Activated naive CD8-positive, alpha-beta T cell treated with anti-CD3 and anti-CD28 coated beads, Interleukin-2, amount 10 ng/mL, durations not matched to agents 7 days and 5 days (primary cell): ENCODE results near the gene SLC16A1. TPM values are rescaled to one million over a fixed set of nuclear protein-coding genes. Genes with fewer than 3 reads are reported as not detected.

ENCODE experiments used
- ATAC-seq: fragments of 150-1000 bp; cut with Tn5 transposase; one replicate; pipeline ENCODE4 v1.10.0; 2021; ENCODE audit warnings: low read depth, moderate library complexity
- POLR2A ChIA-PET: fragments of 350-600 bp; sonication (Branson Sonifier 250); formaldehyde crosslinking; loops from one replicate; lab custom pipeline; 2021; ENCODE audit warnings: antibody characterized with exemption; lab: Charles Lee
- DNase-seq: peaks from one replicate; pipeline ENCODE4 v3.0.0; 2021
- H3K27ac Mint-ChIP-seq: one replicate; pipeline ENCODE4 v1.8.0; 2022; ENCODE audit warnings: mild to moderate bottlenecking, mixed read lengths
- H3K27me3 Mint-ChIP-seq: one replicate; pipeline ENCODE4 v1.8.0; 2022; ENCODE audit warnings: mild to moderate bottlenecking, moderate library complexity, mixed read lengths
- H3K36me3 Mint-ChIP-seq: one replicate; pipeline ENCODE4 v1.8.0; 2021; ENCODE audit warnings: mild to moderate bottlenecking, mixed read lengths
- H3K4me1 Mint-ChIP-seq: one replicate; pipeline ENCODE4 v1.8.0; 2021; ENCODE audit warnings: mixed read lengths
- H3K4me3 Mint-ChIP-seq: one replicate; pipeline ENCODE4 v1.8.0; 2022; ENCODE audit warnings: mild to moderate bottlenecking, moderate library complexity, mixed read lengths
- H3K9me3 Mint-ChIP-seq: one replicate; pipeline ENCODE4 v1.8.0; 2021; ENCODE audit warnings: mixed read lengths
- total RNA-seq, 2 experiments: library from RNA; stranded (reverse); gene quantifications; one replicate each; pipeline ENCODE4 v1.2.3, GENCODE V29; 2021

SLC16A1 gene
- total RNA-seq, 2 experiments from 2014 or later, result 31.4 to 35.4 TPM

GRCh38 chr1:112957133-112957812 lies 1.3 kb upstream of the SLC16A1 start:
- H3K27me3 Mint-ChIP-seq, result no peaks in the 10 kb centered on the region
- POLR2A ChIA-PET, result interaction anchor here (0.7 to 1.5 kb wide), 4 partner anchors 92 to 801 kb away, joined by 3 to 6 read pairs (median 4); partner anchors contain the start of gene LRIG2
- peaks cover 26% of the 10 kb centered on the region for H3K36me3 Mint-ChIP-seq
- H3K4me3 Mint-ChIP-seq, result peak overlapping the region; percentile 86
- H3K4me1 Mint-ChIP-seq, result peaks cover 41% of the 10 kb centered on the region
- peak overlapping the region; percentile 99 for H3K27ac Mint-ChIP-seq
- H3K9me3 Mint-ChIP-seq, result no peaks in the 10 kb centered on the region
- DNase-seq (no peak), ATAC-seq (peak; percentile 48)

- POLR2A ChIA-PET, result interaction anchor here (0.7 to 1.5 kb wide), 15 partner anchors 10 to 801 kb away, joined by 3 to 17 read pairs (median 4); partner anchors contain the start of genes LRIG2, MOV10 and PPM1J
- Mint-ChIP-seq H3K4me1 (peaks cover 42% of the 10 kb centered on the region), H3K36me3 (peaks cover 26% of the 10 kb centered on the region), H3K27me3 (no peaks in the 10 kb centered on the region), H3K4me3 (peak overlapping the region; percentile 86), H3K9me3 (no peaks in the 10 kb centered on the region), H3K27ac (peak overlapping the region; percentile 99)
- ATAC-seq, result peak; percentile 4
- peak; percentile 59 for DNase-seq
Observed at GRCh38 chr1:112956544-112957132, 642 bp upstream of the SLC16A1 start.

- Mint-ChIP-seq H3K9me3 (no peaks in the 10 kb centered on the region), H3K4me3 (peak overlapping the region; percentile 86), H3K4me1 (peaks cover 39% of the 10 kb centered on the region), H3K27me3 (no peaks in the 10 kb centered on the region), H3K27ac (peak overlapping the region; percentile 99), H3K36me3 (peaks cover 20% of the 10 kb centered on the region)
- POLR2A ChIA-PET, result interaction anchor here (0.7 to 1.3 kb wide), 8 partner anchors 11 to 857 kb away, joined by 3 to 17 read pairs (median 3); partner anchors contain the start of genes LRIG2 and RSBN1
- DNase-seq, result peak; percentile 73
- ATAC-seq, result peak; percentile 28
Observed at GRCh38 chr1:112954945-112955772, 837 bp downstream of the SLC16A1 start.

- no peaks in the 10 kb centered on the region for H3K9me3 Mint-ChIP-seq
- POLR2A ChIA-PET, result interaction anchor here (1.0 to 1.2 kb wide), 2 partner anchors 16 to 19 kb away, joined by 3 read pairs; no protein-coding TSS in a partner anchor
- H3K4me3 Mint-ChIP-seq, result peak overlapping the region; percentile 86
- H3K27me3 Mint-ChIP-seq, result no peaks in the 10 kb centered on the region
- peaks cover 16% of the 10 kb centered on the region for H3K36me3 Mint-ChIP-seq
- no peak overlapping the region for H3K27ac Mint-ChIP-seq
- DNase-seq (no peak), ATAC-seq (no peak)
- peaks cover 35% of the 10 kb centered on the region for H3K4me1 Mint-ChIP-seq
Observed at GRCh38 chr1:112954017-112954650, 1.9 kb downstream of the SLC16A1 start.

GRCh38 chr1:112950426-112950825 lies 5.6 kb downstream of the SLC16A1 start:
- no peak overlapping the region for H3K27ac Mint-ChIP-seq
- POLR2A ChIA-PET, result no interaction called here

GRCh38 chr1:112946683-112947082 lies 9.3 kb downstream of the SLC16A1 start:
- H3K27ac Mint-ChIP-seq, result no peak overlapping the region
- no peaks in the 10 kb centered on the region for H3K9me3 Mint-ChIP-seq
- DNase-seq (no peak), ATAC-seq (no peak)
- H3K4me3 Mint-ChIP-seq, result no peak overlapping the region
- no peaks in the 10 kb centered on the region for H3K27me3 Mint-ChIP-seq
- peaks cover 16% of the 10 kb centered on the region for H3K36me3 Mint-ChIP-seq
- H3K4me1 Mint-ChIP-seq, result peaks cover 9% of the 10 kb centered on the region
- POLR2A ChIA-PET, result interaction anchor here (0.9 kb wide), 1 partner anchor 9 kb away, joined by 3 read pairs; the partner anchor contains the start of gene SLC16A1

More at GRCh38 chr1:112950426-112950825, 5.6 kb downstream of the SLC16A1 start:
- no peak for DNase-seq
- H3K36me3 Mint-ChIP-seq, result peaks cover 15% of the 10 kb centered on the region
- H3K9me3 Mint-ChIP-seq, result no peaks in the 10 kb centered on the region
- no peak for ATAC-seq
- H3K4me3 Mint-ChIP-seq, result no peak overlapping the region
- no peaks in the 10 kb centered on the region for H3K27me3 Mint-ChIP-seq
- peaks cover 29% of the 10 kb centered on the region for H3K4me1 Mint-ChIP-seq

- DNase-seq, result no peak
- POLR2A ChIA-PET, result no interaction called here
- no peaks in the 10 kb centered on the region for H3K9me3 Mint-ChIP-seq
- no peak overlapping the region for H3K4me3 Mint-ChIP-seq
- peaks cover 15% of the 10 kb centered on the region for H3K36me3 Mint-ChIP-seq
- H3K27ac Mint-ChIP-seq, result no peak overlapping the region
- no peaks in the 10 kb centered on the region for H3K27me3 Mint-ChIP-seq
- H3K4me1 Mint-ChIP-seq, result peaks cover 15% of the 10 kb centered on the region
- ATAC-seq, result no peak
Observed at GRCh38 chr1:112939810-112940209, 16.2 kb downstream of the SLC16A1 start.

GRCh38 chr1:112938210-112938609 lies 17.8 kb downstream of the SLC16A1 start:
- Mint-ChIP-seq H3K9me3 (no peaks in the 10 kb centered on the region), H3K4me3 (no peak overlapping the region), H3K4me1 (peaks cover 21% of the 10 kb centered on the region), H3K27me3 (no peaks in the 10 kb centered on the region), H3K36me3 (peaks cover 17% of the 10 kb centered on the region), H3K27ac (no peak overlapping the region)
- no peak for ATAC-seq
- DNase-seq, result no peak
- POLR2A ChIA-PET, result interaction anchor here (0.7 to 1.1 kb wide), 2 partner anchors 16 to 18 kb away, joined by 3 read pairs; partner anchors contain the start of gene SLC16A1

- POLR2A ChIA-PET, result interaction anchor here (0.7 to 3.7 kb wide), 4 partner anchors 16 to 135 kb away, joined by 3 to 17 read pairs (median 3); partner anchors contain the start of genes LRIG2 and SLC16A1
- Mint-ChIP-seq H3K27me3 (no peaks in the 10 kb centered on the region), H3K36me3 (peaks cover 11% of the 10 kb centered on the region), H3K9me3 (no peaks in the 10 kb centered on the region), H3K4me1 (peaks cover 18% of the 10 kb centered on the region), H3K27ac (no peak overlapping the region), H3K4me3 (no peak overlapping the region)
- ATAC-seq (no peak), DNase-seq (no peak)
Observed at GRCh38 chr1:112937495-112937894, 18.5 kb downstream of the SLC16A1 start.

GRCh38 chr1:112937070-112937469 lies 18.9 kb downstream of the SLC16A1 start:
- DNase-seq, result no peak
- no peaks in the 10 kb centered on the region for H3K27me3 Mint-ChIP-seq
- peaks cover 18% of the 10 kb centered on the region for H3K4me1 Mint-ChIP-seq
- H3K27ac Mint-ChIP-seq, result no peak overlapping the region
- ATAC-seq, result no peak
- no peaks in the 10 kb centered on the region for H3K9me3 Mint-ChIP-seq
- H3K4me3 Mint-ChIP-seq, result no peak overlapping the region
- H3K36me3 Mint-ChIP-seq, result peaks cover 11% of the 10 kb centered on the region
- POLR2A ChIA-PET, result interaction anchor here (0.8 to 3.7 kb wide), 2 partner anchors 19 to 136 kb away, joined by 3 to 17 read pairs; partner anchors contain the start of genes LRIG2 and SLC16A1

- POLR2A ChIA-PET, result interaction anchor here (0.9 to 3.7 kb wide), 2 partner anchors 19 to 21 kb away, joined by 3 to 17 read pairs; partner anchors contain the start of gene SLC16A1
- Mint-ChIP-seq H3K36me3 (peaks cover 13% of the 10 kb centered on the region), H3K9me3 (no peaks in the 10 kb centered on the region), H3K27me3 (no peaks in the 10 kb centered on the region), H3K4me3 (peak overlapping the region; percentile 66), H3K27ac (peak overlapping the region; percentile 89), H3K4me1 (peaks cover 16% of the 10 kb centered on the region)
- ATAC-seq, result peak; percentile 60
- DNase-seq, result no peak
Observed at GRCh38 chr1:112935461-112936111, 20.4 kb downstream of the SLC16A1 start.

GRCh38 chr1:112934577-112934976 lies 21.4 kb downstream of the SLC16A1 start:
- ATAC-seq (no peak), DNase-seq (no peak)
- peaks cover 16% of the 10 kb centered on the region for H3K4me1 Mint-ChIP-seq
- POLR2A ChIA-PET, result interaction anchor here (3.7 kb wide), 1 partner anchor 22 kb away, joined by 17 read pairs; the partner anchor contains the start of gene SLC16A1
- H3K27ac Mint-ChIP-seq, result peak overlapping the region; percentile 13
- H3K4me3 Mint-ChIP-seq, result peak overlapping the region; percentile 1
- no peaks in the 10 kb centered on the region for H3K9me3 Mint-ChIP-seq
- peaks cover 13% of the 10 kb centered on the region for H3K36me3 Mint-ChIP-seq
- H3K27me3 Mint-ChIP-seq, result no peaks in the 10 kb centered on the region
